Common myeloid progenitor, CD34-positive (primary cell): ENCODE measurements around the gene HS3ST4.

Experiments
- CTCF ChIA-PET: fragments of 350-600 bp; sonication (Branson Sonifier 250); formaldehyde crosslinking; loops from one replicate; lab custom pipeline; 2021; ENCODE audit warnings: antibody characterized with exemption; lab: Charles Lee
- POLR2A ChIA-PET: fragments of 350-600 bp; sonication (Branson Sonifier 250); formaldehyde crosslinking; loops from one replicate; lab custom pipeline; 2021; ENCODE audit warnings: antibody characterized with exemption; lab: Charles Lee
- DNase-seq, 3 donors: peaks; one replicate each; pipeline versions ENCODE4 v3.0.0 to v3.0.0-alpha.2; 2013
- H3K27ac ChIP-seq, 2 experiments: 1 replicate in 1 of 2; 2 replicates in 1 of 2; pipeline ENCODE4 v1.7.0; 2013; ENCODE audit warnings: inconsistent platforms in 2 of 2, low read length in 2 of 2, mild to moderate bottlenecking in 2 of 2, low read depth in 1 of 2, moderate library complexity in 1 of 2; ENCODE audit not compliant: severe bottlenecking in 2 of 2, insufficient read depth in 1 of 2, poor library complexity in 1 of 2
- H3K27me3 ChIP-seq, 5 experiments: replicated peaks in 2 of 5; 1 replicate in 3 of 5; 2 replicates in 2 of 5; pipeline versions ENCODE4 v1.6.1 to v1.7.0; 2013; ENCODE audit warnings: low read length in 4 of 5, mild to moderate bottlenecking in 2 of 5, moderate library complexity in 2 of 5, inconsistent platforms in 1 of 5; ENCODE audit not compliant: insufficient read depth in 5 of 5, control insufficient read depth in 4 of 5
- H3K36me3 ChIP-seq, 4 experiments: 1 replicate in 2 of 4; 2 replicates in 2 of 4; pipeline versions ENCODE4 v1.6.1 to v1.7.0; 2013; ENCODE audit warnings: low read length in 3 of 4, control low read depth in 1 of 4, mild to moderate bottlenecking in 1 of 4; ENCODE audit not compliant: control insufficient read depth in 4 of 4, insufficient read depth in 4 of 4
- H3K4me1 ChIP-seq, 4 experiments: 1 replicate in 3 of 4; 2 replicates in 1 of 4; pipeline versions ENCODE4 v1.6.1 to v1.7.1; 2013; ENCODE audit warnings: low read length in 3 of 4, mild to moderate bottlenecking in 3 of 4, control low read depth in 1 of 4, inconsistent platforms in 1 of 4, moderate library complexity in 1 of 4; ENCODE audit not compliant: control insufficient read depth in 4 of 4, insufficient read depth in 4 of 4; ENCODE audit errors: control extremely low read depth in 1 of 4
- H3K4me3 ChIP-seq, 7 experiments: 1 replicate in 4 of 7; 2 replicates in 3 of 7; pipeline versions ENCODE4 v1.5.1 to v1.7.0; 2013; ENCODE audit warnings: mild to moderate bottlenecking in 7 of 7, low read length in 6 of 7, moderate library complexity in 6 of 7, inconsistent platforms in 2 of 7, low read depth in 2 of 7, control low read depth in 1 of 7; ENCODE audit not compliant: insufficient read depth in 4 of 7, control insufficient read depth in 1 of 7; ENCODE audit errors: extremely low read depth in 1 of 7
- H3K9me3 ChIP-seq, 5 experiments: 1 replicate in 4 of 5; 2 replicates in 1 of 5; pipeline versions ENCODE4 v1.6.1 to v1.7.1; 2013; ENCODE audit warnings: low read length in 4 of 5, mild to moderate bottlenecking in 2 of 5, inconsistent platforms in 1 of 5, low read depth in 1 of 5, moderate library complexity in 1 of 5; ENCODE audit not compliant: control insufficient read depth in 4 of 5, insufficient read depth in 2 of 5; ENCODE audit errors: control extremely low read depth in 1 of 5
- WGBS: methylation state at CpG from one replicate; pipeline ENCODE4 v1.1.5; 2013; ENCODE audit not compliant: insufficient coverage; 5-methylcytosine and 5-hydroxymethylcytosine counted together

Gene HS3ST4

DNA sequence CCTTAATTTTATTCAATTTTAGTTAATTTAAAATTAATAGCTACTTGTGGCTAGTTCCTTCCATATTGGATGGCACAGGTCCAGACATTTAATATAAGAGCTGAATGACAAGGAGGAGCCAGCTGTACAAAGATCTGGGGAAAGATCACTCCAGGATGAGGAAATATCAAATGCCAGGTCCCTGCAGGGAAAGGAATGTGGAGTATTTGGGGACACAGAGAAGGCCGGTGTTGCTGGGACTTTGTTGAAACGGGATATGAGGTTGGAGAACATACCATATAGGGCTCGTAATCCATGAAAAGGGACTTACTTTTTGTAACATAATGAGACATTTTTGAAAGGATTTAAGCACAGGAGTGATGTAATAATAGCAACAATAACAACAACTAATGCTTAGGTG is 426.8 kb downstream of the HS3ST4 start:
- H3K9me3 ChIP-seq, result no peaks in the 10 kb centered on the region
- CTCF ChIA-PET, result no interaction called here
- WGBS, result 42% methylated on average over 2 of the region's 3 CpGs
- H3K27me3 ChIP-seq, result no peaks in the 10 kb centered on the region
- no peaks in the 10 kb centered on the region for H3K36me3 ChIP-seq
- POLR2A ChIA-PET, result no interaction called here
- H3K4me3 ChIP-seq, result no peak overlapping the region
- H3K4me1 ChIP-seq, result no peaks in the 10 kb centered on the region
- no peak for DNase-seq
- H3K27ac ChIP-seq, result no peak overlapping the region

DNA sequence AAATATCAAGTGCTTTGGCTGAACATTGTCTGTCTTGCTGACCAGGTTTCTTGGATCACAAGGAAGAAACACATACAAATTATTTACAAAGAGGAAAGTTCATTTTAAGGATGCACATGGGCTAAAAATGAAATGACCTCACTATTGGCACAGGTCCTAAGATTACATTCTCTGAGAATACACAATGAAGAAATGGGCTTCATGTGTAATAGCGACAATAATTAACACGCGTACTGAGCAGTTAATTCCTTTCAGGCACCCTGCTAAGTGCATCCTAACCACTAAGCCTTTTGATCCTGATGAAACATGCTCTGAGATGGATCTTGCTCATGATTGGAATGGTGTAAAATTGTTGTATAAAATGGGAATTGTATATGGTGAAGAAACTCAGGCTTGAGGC is 429.0 kb downstream of the HS3ST4 start:
- H3K9me3 ChIP-seq, result no peaks in the 10 kb centered on the region
- POLR2A ChIA-PET, result no interaction called here

DNA sequence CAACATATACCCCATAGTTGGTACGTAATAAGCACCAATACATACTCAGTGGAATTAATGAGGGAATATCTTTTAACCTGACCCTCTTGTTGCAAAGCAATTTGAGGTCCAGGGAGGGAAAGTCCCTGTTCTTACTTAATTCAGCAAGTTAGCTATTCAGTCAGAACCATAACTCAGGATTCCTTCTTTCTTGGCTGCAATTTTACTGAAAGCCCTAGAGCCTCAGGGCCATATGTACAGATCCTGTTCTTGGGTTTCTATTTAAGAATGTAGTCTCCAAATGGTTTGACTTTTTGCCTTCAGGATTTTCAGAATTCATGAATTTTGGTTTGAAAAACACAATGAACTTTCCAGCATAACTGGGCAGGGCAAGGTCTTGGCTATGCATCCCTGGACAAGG is 436.5 kb downstream of the HS3ST4 start:
- WGBS, result 100% methylated on average over 1 of the region's 1 CpG
- ChIA-PET CTCF (no interaction called here), POLR2A (no interaction called here)
- Histone ChIP-seq H3K4me1 (no peaks in the 10 kb centered on the region), H3K27me3 (no peaks in the 10 kb centered on the region), H3K9me3 (no peaks in the 10 kb centered on the region), H3K4me3 (no peak overlapping the region), H3K27ac (no peak overlapping the region), H3K36me3 (no peaks in the 10 kb centered on the region)
- no peak for DNase-seq

More for the DNA sequence above, 429.0 kb downstream of the HS3ST4 start:
- Histone ChIP-seq H3K4me1 (no peaks in the 10 kb centered on the region), H3K4me3 (no peak overlapping the region), H3K36me3 (no peaks in the 10 kb centered on the region), H3K27me3 (no peaks in the 10 kb centered on the region), H3K27ac (no peak overlapping the region)
- DNase-seq, result no peak
- WGBS, result 62% methylated on average over 3 of the region's 3 CpGs
- CTCF ChIA-PET, result no interaction called here

DNA sequence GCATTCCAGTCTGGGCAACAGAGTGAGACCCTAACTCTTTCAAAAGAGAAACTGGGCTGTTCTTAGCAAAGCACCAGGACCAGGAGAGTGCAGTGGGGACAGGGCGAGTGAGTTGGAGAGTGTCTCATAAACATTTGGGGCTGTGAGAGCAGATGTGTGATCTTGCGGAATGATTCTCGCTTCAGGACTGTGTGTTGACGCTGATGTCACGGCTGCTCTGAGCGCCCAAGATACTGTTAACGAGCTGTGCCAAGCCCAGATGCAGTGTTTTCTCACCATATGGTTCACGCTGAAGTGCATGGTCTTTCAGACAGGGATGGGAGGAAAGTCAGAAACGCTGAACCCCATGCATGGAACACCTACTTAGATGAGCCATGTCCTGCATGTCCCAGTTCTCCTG is 438.2 kb downstream of the HS3ST4 start:
- WGBS, result 89% methylated on average over 9 of the region's 9 CpGs
- Histone ChIP-seq H3K27ac (no peak overlapping the region), H3K4me1 (no peaks in the 10 kb centered on the region), H3K36me3 (no peaks in the 10 kb centered on the region), H3K27me3 (no peaks in the 10 kb centered on the region), H3K9me3 (no peaks in the 10 kb centered on the region), H3K4me3 (no peak overlapping the region)
- DNase-seq, result no peak
- ChIA-PET CTCF (no interaction called here), POLR2A (no interaction called here)

DNA sequence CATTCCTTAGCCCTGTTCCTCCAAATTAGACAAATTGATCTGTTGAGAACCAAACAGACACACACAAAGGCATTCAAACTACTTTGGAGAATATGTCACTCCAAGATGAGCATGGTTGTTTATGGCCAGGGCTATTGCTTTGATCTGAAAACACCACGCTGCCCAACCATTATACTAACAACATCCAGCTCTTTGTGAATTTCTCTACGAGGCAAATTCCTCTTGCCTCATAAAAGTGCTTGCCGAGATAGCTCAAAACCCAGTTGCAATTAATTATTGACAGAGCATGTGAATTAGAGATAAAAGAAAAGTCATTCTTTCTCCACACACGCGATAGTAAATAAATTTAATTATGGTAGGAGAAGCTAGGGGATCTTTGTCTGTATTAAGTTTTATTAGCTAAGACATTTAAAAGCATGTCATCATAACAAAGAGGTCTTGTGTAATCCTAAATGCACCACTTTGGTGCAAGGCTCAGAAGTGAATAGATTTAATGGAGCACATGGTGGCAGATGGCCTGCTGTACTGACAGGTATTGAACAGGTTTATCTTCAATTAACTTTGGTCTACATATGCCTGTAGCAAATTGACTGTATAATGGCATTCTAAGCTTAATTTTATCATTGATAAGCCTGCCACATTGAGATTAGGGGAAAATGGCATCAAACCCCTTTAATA is 441.8 kb downstream of the HS3ST4 start:
- Histone ChIP-seq H3K27me3 (no peaks in the 10 kb centered on the region), H3K36me3 (no peaks in the 10 kb centered on the region), H3K4me3 (no peak overlapping the region), H3K27ac (no peak overlapping the region), H3K9me3 (no peaks in the 10 kb centered on the region), H3K4me1 (no peaks in the 10 kb centered on the region)
- no CpG with 5 or more reads among the region's 5 CpGs for WGBS
- POLR2A ChIA-PET, result no interaction called here
- no peak for DNase-seq
- CTCF ChIA-PET, result no interaction called here

DNA sequence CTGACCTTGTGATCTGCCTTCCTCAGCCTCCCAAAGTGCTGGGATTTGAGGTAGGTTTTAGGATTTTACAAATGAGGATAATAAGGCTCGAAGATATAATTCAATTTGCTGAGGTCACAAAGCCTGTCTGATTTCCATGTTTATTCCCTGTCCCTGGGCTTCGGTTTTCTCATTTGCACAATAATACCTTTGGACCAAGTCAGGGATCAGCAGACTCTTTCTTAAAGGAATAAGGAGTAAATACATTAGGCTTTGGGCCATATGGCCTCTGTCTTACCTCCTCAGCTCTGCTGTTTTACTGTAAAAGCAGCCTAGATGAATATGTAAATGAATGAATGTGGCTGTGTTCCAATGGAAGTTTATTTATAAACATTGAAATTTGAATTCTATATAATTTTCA is 442.8 kb downstream of the HS3ST4 start:
- Histone ChIP-seq H3K27ac (no peak overlapping the region), H3K4me3 (no peak overlapping the region), H3K27me3 (no peaks in the 10 kb centered on the region), H3K9me3 (no peaks in the 10 kb centered on the region), H3K4me1 (no peaks in the 10 kb centered on the region), H3K36me3 (no peaks in the 10 kb centered on the region)
- POLR2A ChIA-PET, result no interaction called here
- CTCF ChIA-PET, result no interaction called here
- DNase-seq, result no peak
- WGBS, result 100% methylated on average over 1 of the region's 2 CpGs

DNA sequence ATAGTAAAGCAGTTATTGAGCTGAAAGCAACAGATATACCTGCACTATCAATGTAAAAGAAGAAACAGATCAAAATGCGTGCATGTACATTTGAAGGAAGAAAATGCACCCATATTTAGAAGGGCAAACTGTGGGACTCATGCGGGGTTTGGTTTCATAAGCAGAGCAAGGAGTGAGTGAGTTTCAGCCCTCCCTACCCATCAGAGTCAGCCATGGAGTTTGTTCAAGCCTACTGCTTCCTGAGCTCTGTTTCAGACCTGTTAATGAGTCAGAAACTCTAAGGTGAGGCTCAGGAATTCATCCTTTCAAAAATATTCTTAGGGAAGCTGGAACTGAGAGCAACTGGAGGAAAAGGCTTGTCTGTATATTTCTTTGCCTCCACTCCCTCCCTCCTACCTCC is 446.2 kb downstream of the HS3ST4 start:
- Histone ChIP-seq H3K9me3 (no peaks in the 10 kb centered on the region), H3K27ac (no peak overlapping the region), H3K36me3 (no peaks in the 10 kb centered on the region), H3K27me3 (no peaks in the 10 kb centered on the region), H3K4me1 (no peaks in the 10 kb centered on the region), H3K4me3 (no peak overlapping the region)
- no peak for DNase-seq
- WGBS, result 93% methylated on average over 2 of the region's 2 CpGs
- CTCF ChIA-PET, result no interaction called here
- POLR2A ChIA-PET, result no interaction called here
